GM19467 (cell line): Measurements from ENCODE around the gene MRGPRE.
"Not testable (repeated sequence)": the region's sequence is repeated elsewhere in the genome, so short reads cannot be mapped to it uniquely, and the experiment has no call there.

Source experiments
- ATAC-seq: cut with Tn5 transposase; IDR thresholded peaks from one replicate; pipeline ENCODE4 v1.9.1; 2021; ENCODE audit warnings: mild to moderate bottlenecking, moderate library complexity; ENCODE audit not compliant: unreplicated experiment

Gene MRGPRE, protein sequence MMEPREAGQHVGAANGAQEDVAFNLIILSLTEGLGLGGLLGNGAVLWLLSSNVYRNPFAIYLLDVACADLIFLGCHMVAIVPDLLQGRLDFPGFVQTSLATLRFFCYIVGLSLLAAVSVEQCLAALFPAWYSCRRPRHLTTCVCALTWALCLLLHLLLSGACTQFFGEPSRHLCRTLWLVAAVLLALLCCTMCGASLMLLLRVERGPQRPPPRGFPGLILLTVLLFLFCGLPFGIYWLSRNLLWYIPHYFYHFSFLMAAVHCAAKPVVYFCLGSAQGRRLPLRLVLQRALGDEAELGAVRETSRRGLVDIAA

DNA sequence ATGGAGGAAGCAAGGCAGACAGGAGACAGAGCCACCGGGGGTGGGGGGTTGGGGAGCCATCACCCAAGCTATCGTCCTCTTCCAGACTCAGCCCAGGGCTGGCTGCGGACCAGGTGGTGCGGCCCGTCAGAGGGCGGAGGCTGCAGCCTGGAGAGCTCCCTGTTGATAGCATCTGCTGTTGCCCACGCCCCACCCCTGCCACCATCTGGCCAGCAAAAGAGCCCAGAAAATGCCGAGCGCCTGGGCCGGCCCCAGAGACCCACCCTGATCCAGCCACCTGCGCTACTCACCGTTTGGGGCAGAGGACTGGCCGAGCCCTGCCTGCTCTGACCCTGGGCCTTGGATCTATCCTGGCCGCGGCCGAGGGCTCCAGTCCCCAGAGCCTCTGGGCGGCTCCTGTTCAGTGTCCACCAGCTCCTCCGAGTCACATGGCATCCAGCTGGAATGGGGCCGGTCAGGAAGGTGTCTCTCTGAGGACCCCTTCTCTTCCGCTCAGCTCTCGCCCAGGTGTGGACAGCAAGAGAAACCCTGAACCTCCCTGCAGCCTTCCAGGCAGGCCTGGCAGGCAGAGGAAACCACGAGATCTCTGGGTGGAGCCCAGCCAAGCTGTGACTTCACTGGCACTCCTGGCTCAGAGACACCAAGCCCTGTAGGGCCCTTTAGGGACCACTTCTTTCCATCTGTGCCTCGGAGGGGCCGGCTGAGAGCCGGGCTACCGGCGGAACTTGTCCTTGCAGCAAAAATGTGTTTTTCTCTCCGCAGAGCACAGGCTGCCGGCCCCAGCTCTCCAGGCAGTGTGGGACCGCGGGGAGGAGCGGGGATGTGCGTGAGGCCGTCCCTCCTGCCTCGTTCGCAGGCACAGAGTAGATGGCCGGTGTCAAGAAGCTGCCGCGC lies at the start of gene MRGPRE:
Gene MRGPRE (minus strand): TSS at position 567 of the 894 bp plus-strand sequence. CDS start 3,618 bp downstream, outside the sequence.
- ATAC-seq, result no peak

DNA sequence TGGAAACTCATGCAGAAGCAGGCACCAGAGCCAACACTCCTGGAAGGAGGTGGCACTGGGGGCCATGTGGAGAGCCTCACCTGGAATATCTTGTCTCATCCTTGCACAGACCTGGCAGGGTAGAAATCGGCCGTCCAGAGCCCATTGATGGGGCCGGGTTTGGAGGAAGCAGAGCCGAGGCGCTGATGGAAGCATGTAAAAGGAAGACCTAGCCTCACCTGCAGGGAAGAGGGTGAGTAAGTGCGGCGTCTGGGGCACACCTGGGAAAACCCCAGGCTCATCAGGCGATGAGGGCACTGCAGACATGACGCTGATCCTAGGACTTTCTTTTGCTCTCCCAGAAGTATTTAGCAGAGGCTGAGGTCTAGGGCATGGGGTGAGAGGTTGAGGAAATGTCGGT lies 48.9 kb upstream of the MRGPRE start:
- ATAC-seq, result not testable (repeated sequence)

DNA sequence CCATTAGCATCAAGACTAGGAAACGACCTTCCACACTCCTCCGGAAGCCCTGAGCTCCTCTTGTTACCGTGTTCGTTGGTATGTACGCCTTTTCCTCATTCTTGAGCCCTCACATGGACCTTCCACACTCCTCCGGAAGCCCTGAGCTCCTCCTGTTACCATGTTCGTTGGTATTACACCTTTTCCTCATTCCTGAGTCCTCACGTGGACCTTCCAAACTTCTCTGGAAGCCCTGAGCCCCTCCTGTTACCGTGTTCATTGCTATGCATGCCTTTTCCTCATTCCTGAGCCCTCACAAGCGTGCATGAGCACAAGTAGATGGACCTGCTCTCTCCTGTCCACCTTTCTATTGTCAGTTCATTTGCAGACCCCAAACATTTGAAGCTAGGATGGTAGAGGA lies 48.4 kb upstream of the MRGPRE start:
- not testable (repeated sequence) for ATAC-seq

DNA sequence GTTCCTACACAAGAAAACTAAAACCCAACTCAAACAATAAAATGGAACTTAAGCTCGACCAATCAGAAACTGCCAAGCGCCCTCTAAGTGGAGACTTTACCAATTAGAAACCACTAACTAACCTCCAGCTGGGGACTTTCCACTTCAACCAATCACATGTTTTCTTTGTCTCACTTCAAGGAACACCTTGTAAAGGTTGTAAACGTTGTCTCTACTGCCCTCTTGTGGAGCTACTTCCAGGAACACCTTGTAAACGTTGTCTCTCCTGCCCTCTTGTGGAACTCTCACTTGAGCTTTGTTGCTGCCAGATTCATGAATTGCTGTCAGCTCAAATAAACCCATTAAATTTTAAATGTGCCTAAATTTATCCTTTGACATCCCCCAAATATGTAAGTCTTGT lies 46.7 kb upstream of the MRGPRE start:
- not testable (repeated sequence) for ATAC-seq

DNA sequence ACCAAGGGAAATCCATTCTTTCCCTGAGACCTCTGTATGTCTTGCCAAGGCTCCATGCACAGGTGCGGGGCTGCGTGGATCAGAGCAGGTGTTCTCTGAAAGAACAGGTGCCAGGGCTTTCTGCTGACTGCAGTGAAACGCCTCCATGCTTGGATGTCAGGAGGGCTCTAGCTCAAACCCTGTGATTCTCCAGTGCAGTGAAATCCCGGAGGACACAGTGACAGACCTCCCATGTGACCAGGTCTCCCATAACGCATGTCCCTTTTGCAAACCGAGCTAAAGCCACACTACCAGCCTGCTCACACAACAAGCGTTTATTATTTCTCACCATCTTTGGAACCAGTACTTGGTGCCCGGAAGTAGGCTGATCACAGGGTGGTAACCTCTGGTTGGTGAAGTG lies 41.4 kb upstream of the MRGPRE start:
- not testable (repeated sequence) for ATAC-seq

DNA sequence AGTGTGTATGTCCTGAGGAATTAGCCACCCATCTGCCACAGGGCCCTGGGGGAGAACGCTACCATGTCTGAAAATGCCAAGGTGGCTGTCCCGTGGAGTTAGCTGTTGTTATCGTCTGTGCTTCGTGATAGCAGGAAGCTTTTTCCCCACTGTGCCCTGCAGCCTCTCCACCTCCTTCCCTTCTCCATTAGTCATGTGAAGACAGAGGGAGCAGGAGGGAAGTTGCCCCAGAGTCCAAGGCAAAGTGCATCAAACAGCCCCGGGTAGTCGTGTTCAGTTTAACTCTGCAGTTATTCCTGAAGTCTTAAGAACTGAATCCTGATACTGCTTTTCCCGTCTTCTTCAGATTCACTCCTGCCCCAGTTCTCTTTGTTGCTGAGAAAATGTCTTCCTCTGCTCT lies 30.3 kb upstream of the MRGPRE start:
- ATAC-seq, result not testable (repeated sequence)

DNA sequence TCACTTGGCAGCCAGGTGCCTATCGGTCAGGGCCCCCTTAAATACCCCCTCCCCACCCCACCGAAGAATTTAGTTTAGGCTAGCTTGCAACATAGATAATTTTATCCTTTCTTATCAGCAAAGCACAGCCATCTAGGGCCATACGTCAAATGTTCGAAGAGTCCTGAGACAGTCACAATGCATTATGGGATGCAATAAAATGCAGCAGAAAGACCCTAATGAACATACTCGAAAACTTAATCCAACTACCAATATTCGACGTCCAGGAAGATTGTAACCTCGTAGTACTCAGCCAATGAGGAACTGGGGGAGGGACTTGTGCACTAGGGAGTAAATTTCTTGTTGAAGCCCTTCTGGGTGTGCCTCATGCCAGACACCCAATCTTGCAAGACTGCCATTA lies 29.6 kb upstream of the MRGPRE start:
- not testable (repeated sequence) for ATAC-seq

DNA sequence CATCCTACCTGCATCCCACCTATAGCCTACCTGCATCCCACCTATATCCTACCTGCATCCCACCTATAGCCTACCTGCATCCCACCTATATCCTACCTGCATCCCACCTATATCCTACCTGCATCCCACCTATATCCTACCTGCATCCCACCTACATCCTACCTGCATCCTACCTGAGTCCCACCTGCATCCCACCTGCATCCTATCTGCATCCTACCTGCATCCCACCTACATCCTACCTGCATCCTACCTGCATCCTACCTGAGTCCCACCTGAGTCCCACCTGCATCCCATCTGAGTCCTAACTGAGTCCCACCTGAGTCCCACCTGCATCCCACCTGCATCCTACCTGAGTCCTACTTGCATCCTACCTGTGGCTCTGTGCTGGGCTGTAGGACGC lies 25.3 kb upstream of the MRGPRE start:
- ATAC-seq, result not testable (repeated sequence)

DNA sequence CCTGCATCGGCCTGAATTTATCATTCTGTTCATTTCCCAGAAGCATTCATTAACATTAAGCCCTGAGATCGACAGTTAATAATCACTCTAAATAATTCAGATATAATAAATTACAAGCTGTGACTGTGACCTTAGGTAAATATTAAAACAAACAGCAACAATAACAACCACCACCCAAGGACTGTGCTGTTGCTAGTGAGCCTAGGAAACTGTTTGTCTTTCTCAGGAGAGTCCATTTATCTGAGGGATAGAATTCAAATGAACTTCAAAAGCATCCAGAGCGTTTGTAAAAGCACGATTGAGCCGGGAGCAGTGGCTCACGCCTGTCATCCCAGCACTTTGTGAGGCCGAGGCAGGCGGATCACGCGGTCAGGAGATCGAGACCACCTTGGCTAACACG lies 23.0 kb upstream of the MRGPRE start:
- ATAC-seq, result not testable (repeated sequence)

DNA sequence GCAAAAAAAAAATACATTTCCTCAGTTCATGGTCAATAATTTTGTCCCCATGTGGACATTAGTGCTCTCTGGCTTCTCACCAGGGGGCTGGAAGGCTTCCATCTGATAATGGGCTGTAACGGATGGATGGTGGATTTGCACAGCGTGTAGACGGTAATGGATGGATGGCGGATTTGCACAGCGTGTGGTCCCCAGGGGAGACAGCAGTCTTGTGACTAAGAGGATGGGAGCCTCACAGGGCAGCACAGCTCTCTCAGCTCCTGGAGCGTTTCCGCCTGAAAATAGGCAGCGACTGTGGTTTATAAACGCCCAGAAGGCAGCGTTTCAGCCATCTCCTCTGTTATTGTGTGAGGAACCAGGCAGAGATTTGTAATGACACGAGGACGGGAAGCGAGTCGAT lies 22.6 kb upstream of the MRGPRE start:
- ATAC-seq, result not testable (repeated sequence)

DNA sequence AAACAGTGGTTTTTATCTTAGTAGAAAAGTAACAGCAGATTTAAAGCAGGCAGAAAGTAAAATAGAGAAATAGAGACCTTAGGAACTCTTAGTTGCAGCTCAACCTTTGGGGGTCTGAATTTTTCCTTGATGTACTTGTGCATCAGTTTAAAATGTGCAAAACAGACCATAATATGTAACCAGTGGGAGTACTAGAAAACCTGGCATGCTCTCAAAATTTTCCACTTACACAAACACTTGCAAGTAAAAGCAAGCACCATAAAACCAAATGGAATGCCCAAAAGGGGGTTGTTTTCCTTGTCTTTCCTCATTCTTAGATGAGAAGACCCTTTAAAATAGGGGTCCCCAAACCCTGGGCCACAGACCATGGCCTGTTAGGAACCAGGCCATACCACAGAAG lies 12.9 kb upstream of the MRGPRE start:
- ATAC-seq, result no peak

DNA sequence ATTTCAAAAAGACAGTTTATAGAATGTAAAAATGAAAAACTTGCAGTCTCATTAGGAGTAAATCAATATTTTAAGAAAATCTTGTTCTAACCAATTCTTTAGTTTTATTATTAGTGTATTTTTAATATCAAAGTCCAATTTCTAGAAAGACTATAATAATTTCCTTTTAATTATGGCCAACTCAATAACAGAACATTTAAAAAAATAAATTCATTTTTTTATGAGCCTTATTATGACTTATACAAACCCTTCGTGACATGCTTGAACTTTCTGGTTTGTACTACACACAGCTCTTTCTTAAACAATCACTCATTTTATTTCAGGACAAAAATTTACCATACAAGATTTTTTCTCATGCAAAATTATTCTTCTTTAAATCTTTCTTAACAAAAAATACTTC lies 11.7 kb upstream of the MRGPRE start:
- no peak for ATAC-seq

DNA sequence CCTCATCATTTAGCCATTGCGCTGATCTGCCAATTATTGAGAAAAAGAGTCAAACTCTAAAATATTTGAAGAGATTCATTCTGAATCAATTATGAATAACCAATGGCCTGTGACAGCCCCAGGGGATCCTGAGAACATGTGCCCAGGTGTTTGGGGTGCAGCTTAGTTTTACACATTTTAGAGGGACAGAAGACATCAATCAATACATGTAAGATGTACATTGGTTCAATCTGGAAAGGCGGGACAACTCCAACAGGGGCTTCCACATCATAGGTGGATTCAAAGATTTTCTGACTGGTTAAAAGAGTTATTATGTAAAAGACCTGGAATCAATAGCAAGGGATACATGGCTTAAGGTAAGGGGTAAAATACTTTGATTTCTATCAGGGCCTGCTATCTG lies 4.9 kb upstream of the MRGPRE start:
- no peak for ATAC-seq

DNA sequence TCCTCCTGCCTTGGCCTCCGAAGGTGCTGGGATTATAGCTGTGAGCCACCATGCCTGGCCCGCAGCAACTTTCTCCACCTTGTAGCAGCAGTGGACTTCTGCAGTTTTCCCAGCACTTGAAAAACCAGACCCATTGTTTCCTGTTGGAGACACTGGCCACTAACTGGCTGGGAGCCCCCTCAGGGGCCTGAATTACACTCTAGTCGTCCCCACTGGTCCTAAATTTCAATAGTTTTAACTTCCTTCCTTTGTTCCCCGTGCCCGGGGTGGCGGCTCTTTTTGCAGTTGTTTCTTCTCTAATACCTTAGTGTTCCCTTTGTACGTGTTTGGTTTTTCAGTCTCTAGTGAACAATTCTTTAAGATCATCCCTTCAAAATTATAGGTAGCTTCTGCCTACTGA lies 2.6 kb upstream of the MRGPRE start:
- no peak for ATAC-seq

DNA sequence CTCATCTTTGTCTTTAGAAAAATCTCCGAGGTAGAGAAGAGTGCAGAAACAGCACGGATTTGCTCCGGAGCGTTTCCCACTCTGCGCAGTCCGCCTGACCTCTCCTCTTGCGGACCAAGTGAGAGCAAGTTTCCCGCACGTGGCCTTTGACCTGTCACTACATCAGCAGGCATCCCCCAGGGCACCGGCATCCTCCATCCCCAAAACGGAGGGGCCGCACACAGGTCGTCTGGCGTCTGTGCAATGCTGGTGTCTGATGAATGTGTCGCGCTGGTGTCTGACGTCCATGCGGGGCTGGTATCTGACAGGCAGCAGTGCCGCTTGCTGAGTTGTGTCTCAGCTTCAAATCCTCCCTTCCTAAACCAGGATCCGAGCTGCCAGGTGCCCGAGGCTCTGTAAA lies 739 bp upstream of the MRGPRE start:
- ATAC-seq, result no peak

DNA sequence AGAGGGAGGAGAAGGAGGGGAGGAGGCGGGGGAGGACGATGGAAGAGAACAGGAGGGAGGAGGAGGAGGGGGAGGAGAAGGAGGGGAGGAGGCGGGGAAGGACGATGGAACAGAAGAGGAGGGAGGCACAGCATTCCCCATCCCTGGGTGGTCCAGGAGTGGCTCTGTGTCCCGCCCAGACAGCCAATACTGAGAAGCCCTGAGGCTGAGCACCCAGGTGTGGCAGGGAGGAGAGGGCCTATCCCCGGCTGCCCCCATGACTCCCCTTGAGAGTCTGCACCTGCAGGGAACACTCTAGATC lies 717 bp downstream of the MRGPRE start:
- ATAC-seq, result no peak

DNA sequence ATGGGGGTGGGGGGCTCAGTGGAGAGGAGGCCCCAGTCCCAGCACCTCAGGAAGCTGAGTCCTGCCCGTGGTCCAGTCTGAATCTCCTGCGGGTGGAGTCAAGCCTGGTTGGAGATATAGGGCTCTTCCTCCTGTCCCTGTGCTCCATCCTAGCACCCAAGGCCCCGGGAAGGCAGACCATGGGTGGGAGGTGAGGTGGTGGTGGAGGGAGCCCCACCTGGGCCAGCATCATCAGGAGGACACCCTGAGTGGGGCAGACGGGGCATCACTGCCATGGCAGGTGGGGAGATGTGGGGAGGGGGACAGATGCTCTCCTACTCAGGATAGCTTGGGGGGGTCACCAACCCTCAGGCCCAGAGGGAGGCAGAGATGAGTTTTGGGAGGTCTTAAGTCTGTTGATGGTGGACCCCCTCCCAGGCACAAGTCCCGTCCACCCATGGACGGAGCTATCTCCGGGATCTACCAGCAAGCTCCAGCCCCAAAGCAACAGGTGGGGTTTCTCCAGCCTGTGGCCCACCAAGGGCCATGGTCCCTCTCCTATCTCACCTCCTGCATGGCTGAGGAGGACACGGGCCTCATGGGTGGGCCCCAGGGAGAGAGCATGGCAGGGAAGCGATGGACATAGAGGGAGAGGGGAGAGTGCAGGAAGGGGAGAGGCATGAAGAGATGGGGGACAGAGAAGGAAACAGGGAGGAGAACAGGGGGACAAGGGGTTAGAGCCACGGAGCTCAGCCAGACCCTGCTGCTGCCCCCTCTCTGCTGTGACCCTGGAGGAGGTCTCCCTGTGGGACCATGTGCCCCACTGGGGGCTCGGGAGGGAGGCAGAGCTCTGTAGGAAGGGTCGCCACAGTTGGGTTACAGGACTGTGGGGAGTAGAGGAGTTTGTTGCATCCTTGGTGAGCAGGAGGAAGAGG lies 1.3 kb downstream of the MRGPRE start:
- ATAC-seq, result no peak

DNA sequence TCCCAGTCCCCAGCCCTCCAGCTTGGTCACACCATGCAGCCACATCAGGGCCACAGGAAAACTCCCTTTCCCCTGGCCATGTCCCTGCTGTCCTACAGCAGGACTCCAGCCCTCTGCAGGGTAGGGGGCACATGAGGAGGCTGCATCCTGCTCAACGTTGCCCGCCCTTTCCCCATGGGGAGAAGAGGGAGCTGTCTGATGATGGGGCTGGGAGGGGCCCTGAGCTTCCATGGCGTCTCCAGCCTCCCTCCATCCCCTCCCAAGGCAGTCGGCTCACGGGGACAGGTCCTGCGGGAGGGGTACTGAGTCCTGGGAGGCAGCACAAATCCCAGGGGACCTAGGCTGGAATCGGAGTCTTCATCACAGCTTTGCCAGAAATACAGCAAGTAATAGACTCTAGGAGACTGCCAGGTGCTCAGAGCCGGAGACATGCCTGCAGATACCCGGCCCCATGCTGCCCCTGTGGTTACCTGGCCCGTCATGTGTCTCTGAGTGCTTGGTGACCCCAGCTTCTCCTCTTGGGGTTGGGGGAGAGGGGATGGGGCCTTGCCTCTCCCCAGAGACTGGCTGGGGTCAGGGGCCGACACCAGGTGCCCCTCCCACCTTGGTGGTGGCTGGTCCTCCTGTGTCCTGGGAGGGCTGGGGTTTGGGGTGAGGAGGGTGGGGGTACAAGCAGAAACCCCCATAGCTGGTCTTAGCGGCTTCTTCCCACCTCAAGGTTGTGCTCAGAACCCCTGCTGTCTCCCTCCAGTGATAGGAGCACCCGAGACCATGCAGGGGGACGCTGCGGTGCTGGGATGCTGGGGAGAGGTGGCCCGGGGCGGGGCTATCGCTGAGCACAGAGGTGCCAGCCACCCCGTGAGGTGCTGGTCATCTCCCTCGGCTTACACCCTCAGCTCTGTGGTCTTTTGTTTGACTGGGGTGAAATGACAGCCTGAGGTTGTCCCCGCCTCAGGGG lies 2.3 kb downstream of the MRGPRE start:
- ATAC-seq, result no peak

DNA sequence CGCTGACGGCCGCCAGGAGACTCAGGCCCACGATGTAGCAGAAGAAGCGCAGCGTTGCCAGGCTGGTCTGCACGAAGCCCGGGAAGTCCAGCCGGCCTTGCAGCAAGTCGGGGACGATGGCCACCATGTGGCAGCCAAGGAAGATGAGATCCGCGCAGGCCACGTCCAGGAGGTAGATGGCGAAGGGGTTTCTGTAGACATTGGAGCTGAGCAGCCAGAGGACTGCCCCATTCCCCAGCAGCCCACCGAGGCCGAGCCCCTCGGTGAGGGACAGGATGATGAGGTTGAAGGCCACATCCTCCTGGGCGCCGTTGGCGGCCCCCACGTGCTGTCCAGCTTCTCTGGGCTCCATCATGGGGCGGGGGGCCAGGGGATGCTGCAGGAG lies 3.8 kb downstream of the MRGPRE start:
- ATAC-seq, result no peak
